ENCODE results near the gene LTC4S.

The LTC4S gene

DNA sequence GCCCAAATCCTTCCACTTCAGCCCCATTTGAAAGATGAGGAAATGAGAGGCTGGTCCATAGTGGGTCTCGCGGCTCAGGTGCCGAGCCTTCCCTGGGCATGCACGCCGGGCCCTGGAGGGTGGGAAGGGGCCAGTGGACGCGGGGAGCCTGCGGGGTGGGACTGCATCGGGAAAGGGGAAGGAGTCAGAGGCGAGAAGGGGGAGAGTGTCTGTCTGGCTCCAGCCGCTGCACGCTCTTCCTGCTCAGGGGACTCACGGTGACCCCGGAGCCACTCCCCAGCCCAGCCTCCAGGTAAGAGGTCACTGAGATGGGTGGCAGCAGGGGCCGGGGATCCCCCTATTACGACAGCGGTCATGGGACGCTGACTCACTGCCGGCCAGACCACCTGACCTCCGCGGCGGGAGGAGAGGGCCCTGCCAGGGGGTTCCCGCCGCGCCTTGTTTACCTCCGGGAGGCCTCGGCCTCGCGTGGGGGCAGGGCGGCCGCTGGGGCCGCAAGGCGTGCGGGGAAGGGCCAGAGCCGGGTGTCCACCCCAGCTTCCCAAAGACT lies 25.0 kb downstream of the LTC4S start:
- intact Hi-C loops (cut with DNase I) = no loop called here

GRCh38 chr5:179819296-179820126 lies 25.7 kb downstream of the LTC4S start:
- intact Hi-C loops (cut with DNase I) = loop anchor here (5.0 kb wide), 1 partner anchor 38 kb away; the partner anchor contains the start of gene MRNIP
- DNase-seq = peak in 40 of 42 donors; percentile 43 to 90 (median 72)

More for the DNA sequence above, 25.0 kb downstream of the LTC4S start:
- DNase-seq = peak; percentile 85 to 98 (median 93)

GRCh38 chr5:179820127-179820482 lies 26.3 kb downstream of the LTC4S start:
- no peak for DNase-seq
- intact Hi-C loops (cut with DNase I) = loop anchor here (5.0 kb wide), 1 partner anchor 37 kb away; the partner anchor contains the start of gene MRNIP

GRCh38 chr5:179820483-179821297 lies 26.9 kb downstream of the LTC4S start, which contains the start of gene SQSTM1:
Gene SQSTM1, plus strand, starts transcription at chr5:179820905. Its CDS starts 32 bp downstream, at chr5:179820937.
- intact Hi-C loops (cut with DNase I) = loop anchor here (5.0 kb wide), 1 partner anchor 37 kb away; the partner anchor contains the start of gene MRNIP
- DNase-seq = peak; percentile 60 to 96 (median 92)

DNA sequence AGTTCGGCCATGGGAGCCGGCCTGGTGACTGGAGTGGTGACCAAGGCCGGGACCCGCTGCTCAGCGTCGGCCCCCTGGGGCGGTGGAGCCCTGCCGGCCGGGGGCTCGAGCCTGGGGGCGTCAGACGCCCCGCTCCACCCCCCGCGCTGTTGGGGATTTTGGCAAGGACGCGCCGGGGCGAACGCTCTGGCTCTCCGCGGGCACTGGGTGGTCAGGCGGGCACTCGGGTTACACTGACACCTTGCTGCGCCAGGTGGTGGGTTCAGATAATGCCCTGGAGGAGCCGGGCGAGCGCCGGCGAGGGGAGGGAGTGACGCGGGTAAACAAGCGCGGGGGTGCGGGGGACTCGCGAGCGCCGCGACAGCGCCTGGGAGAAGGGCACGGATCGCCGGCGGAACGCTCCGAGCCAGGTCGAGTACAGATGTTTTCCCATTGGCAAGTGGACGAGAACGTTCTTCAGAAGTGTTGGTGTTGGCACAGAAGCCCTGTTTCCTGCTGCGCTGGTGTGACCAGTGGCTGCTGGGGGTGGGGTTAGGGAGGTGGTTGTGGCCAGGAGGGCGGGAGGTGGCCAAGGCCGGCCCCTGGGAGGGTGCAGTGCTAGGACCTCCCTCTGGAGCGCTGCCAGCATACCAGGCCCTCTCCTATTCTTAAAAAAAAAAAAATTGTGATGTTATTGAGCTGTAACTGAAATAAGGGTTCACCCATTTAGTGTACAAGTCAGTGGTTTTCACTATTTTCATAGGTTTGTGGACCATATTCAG lies 27.7 kb downstream of the LTC4S start:
- intact Hi-C loops (cut with DNase I) = loop anchor here (5.0 kb wide), 1 partner anchor 36 kb away; the partner anchor contains the start of gene MRNIP
- DNase-seq = peak; percentile 81 to 96 (median 91)

DNA sequence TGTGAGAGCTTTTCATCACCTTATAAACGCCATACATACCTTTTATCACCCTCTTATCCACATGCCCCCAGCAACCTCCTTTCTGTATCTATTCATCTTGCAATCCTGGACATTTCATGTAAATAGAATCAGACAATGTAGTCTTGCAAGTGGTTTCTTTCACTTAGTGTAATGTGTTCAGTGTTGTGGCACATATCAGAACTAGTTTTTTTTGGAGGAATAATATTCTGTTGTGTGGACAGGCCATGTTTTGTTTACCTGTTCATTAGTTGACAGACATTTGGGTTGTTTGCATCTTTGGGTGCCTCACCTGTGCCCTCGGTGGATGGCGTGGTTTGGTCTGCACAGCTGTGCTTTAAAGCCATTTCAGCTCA lies 28.3 kb downstream of the LTC4S start:
- DNase-seq = no peak
- intact Hi-C loops (cut with DNase I) = loop anchor here (5.0 kb wide), 1 partner anchor 35 kb away; the partner anchor contains the start of gene MRNIP

DNA sequence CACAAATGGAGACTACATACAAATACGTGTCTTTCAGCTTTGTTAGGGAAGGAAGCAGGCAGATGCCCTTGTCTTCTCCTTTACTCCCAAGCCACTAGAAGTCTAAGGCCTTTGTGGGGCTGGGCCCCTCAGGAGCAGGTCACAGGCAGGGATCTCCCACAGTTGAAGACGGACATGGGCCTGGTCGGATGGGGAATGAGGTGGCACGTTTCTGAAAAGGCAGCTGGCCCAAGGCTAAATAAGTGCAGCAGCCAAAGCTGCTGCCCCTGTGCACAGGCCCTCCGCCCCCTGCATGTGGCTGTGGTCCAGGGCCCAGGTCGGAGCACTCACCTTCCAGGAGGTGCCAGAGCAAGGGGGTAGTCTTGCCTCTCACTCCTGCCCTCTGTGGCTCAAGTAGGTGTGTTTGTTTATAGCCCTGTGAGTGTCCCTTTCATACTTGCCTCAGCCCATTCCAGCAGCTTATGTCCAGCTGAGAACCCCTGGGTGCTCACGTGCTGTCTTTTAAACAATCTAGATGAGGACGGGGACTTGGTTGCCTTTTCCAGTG lies 28.7 kb downstream of the LTC4S start:
- DNase-seq = no peak

GRCh38 chr5:179823937-179824744 lies 30.4 kb downstream of the LTC4S start:
- intact Hi-C loops (cut with DNase I) = loop anchor here (5.0 kb wide), 1 partner anchor 33 kb away; the partner anchor contains the start of gene MRNIP
- no peak for DNase-seq

More for the DNA sequence above, 28.7 kb downstream of the LTC4S start:
- intact Hi-C loops (cut with DNase I) = loop anchor here (5.0 kb wide), 1 partner anchor 35 kb away; the partner anchor contains the start of gene MRNIP

GRCh38 chr5:179824745-179825112 lies 30.9 kb downstream of the LTC4S start:
- no peak for DNase-seq
- intact Hi-C loops (cut with DNase I) = loop anchor here (5.0 kb wide), 1 partner anchor 33 kb away; the partner anchor contains the start of gene MRNIP

DNA sequence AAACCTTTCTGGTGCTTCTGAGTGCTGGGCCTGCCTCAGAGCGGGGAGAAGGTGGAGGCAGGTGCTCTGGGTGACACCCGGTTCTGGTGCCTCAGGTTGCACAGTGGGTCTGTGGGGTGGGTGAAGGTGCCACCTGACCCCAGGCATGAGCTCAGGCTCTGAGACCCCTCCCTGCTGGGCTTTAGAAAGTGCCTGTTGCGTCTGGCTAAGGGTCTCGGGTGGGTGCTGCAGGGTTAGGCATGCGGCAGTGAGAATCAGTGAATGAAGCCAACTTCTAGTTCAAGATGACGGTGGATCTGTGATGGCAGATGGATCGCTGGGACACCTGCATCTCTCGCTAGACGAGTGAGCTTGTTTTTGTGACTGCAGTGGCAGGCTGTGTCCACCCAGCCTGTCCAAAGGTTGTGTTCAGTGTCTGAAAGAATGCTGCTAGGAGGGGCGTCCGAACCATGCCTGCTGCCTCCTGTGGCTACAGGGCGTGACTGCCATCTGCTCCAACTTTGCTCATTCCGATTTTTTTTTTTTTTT lies 31.9 kb downstream of the LTC4S start:
- no peak for DNase-seq
- intact Hi-C loops (cut with DNase I) = no loop called here

GRCh38 chr5:179827680-179828079 lies 33.9 kb downstream of the LTC4S start:
- no peak for DNase-seq
- intact Hi-C loops (cut with DNase I) = no loop called here

DNA sequence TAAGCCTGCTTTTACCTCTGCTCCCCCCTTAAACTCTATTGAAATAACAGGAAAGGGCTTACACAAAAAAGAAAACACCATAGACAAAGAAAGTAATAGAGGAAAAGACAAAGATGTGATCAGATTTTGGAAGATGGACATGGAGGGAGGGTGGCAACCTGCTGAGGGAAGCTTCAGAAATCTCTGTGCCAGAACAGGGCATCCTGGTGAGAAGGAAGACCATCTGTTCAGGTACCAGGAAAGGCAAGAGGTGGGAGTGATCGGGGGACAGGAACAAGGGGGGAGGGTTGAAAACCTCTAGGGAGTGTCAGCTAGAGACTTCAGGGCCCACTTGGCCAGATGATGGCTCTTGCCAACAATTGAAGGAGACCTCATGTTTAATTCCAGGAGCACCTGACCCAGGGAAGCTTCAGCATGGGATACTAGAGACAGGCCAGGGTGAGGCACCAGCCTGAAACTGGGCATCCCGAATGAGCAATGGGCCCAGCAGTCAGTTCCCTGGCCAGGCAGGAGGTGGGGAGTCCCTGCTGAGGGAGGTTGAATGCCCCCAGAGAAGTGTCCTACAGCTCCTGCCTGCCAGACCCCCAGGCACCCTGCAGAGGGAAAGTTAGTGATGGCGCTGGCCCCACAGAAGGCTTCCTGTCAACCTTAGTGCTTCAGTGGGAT lies 35.1 kb downstream of the LTC4S start:
- intact Hi-C loops (cut with DNase I) = no loop called here
- DNase-seq = no peak

DNA sequence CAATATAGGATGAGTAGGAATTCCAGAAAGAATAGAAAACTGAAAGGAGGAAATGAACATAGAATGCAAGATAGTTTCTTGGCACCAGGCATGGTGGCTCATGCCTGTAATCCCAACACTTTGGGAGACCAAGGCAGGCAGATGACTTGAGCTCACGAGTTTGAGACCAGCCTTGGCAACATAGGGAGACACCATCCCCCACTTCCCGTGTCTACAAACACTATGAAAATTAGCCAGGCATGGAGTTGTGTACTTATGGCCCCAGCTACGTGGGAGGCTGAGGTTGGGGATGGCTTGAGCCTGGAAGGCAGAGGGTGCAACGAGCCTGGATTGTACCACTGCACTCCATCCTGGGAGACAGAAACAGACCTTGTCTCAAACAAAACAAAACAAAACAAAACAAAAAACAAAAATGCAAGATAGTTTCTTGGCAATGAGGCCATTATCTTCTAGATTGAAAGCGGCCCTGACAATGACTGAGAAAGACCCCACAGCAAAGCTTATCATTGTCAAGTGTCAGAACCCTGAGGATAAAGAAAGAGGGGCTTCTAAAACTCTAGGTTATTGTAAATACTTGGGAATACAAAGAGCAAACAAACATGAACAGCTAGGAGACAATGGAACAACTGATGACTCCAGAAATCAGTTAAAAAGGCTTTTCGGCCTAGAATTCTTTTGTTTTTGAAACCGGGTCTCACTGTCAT lies 36.1 kb downstream of the LTC4S start:
- intact Hi-C loops (cut with DNase I) = no loop called here
- no peak for DNase-seq

- intact Hi-C loops (cut with DNase I) = no loop called here
- no peak for DNase-seq
Measured at GRCh38 chr5:179830818-179831468, 37.2 kb downstream of the LTC4S start.

DNA sequence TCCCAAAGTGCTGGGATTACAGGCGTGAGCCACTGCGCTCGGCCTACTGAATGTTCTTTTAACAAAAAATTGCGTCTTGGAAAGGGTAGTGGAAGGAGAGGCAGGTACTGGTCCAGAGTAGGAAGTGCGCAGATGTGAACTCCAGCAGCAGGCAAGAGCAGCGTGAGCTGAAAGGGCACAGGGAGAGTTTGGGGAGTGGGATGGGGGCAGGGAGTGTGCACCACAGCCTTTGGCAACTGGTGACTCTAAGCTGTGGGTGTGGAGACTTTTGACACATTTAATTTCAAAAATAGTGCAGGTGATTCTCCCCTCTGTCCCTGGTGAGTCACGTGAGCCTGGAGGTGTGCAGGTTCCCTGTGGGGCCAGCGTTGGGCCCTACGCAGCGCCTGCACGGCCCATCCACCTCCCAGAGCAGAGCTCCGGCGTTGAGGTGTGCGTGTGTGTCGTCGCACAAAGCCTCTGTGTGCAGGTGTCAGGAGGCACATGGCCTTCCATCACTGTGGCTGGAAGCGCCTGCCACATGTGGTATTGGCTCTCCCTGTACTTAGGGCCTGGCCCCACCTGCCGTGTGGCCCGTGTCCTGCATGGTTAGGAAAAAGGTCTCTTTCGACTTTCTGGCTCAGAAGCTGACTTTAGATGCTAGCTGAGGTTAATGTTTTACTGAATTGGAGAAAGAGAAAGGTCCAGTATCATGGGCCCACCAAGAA lies 38.4 kb downstream of the LTC4S start:
- intact Hi-C loops (cut with DNase I) = no loop called here
- no peak for DNase-seq
